ENCODE measurements around the gene CYP24A1. TPM values are rescaled to one million over a fixed set of nuclear protein-coding genes. Genes with fewer than 3 reads are reported as not detected.

Gene CYP24A1
- polyA plus RNA-seq, 1 donor (not counting 4 experiments of a cell fraction or from before 2014, with no cell fraction given): 18.2 TPM

DNA sequence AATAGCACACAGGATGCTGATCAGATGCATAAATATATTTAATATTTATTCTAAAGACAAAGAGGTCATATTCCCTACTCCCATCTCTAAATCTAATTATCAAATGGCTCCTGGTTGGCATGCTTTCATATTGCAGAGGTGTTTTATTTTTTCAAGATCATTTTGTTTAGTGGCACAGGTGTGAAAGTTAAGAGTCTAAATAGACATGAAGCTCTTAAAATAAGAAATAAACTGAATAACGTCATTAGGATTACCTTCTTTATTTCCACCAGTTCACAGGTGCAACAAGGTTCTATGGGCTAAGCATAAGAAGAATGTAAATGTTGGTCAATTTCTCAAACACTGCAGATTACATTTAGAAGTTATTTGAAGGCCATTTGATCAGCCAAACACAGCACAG, 7.1 kb upstream of the CYP24A1 start:
- no peak overlapping the region for H3K27ac ChIP-seq (ENCODE audit: control insufficient read depth, insufficient read depth, low read length)
- no peak overlapping the region for H3K9ac ChIP-seq (ENCODE audit: control insufficient read depth, extremely low read depth, insufficient read depth, low read length)
- peak; percentile 90 for FAIRE-seq
- H4K20me1 ChIP-seq (ENCODE audit: control insufficient read depth, extremely low read depth, insufficient read depth, low read length): no peaks in the 10 kb centered on the region
- no peak overlapping the region for H2AFZ ChIP-seq (ENCODE audit: control insufficient read depth, low read length)
- H3K79me2 ChIP-seq (ENCODE audit: control insufficient read depth, insufficient read depth, low read length): no peaks in the 10 kb centered on the region
- H3K4me2 ChIP-seq (ENCODE audit: control insufficient read depth, extremely low read depth, insufficient read depth, low read depth, low read length): no peak overlapping the region
- no peaks in the 10 kb centered on the region for H3K36me3 ChIP-seq (ENCODE audit: control insufficient read depth in 2 of 2, extremely low read depth in 1 of 2, insufficient read depth in 2 of 2, low read length in 2 of 2)
- H3K9me3 ChIP-seq (ENCODE audit: control insufficient read depth, low read depth, low read length): no peaks in the 10 kb centered on the region
- peaks cover 63% of the 10 kb centered on the region for H3K4me1 ChIP-seq (ENCODE audit: control insufficient read depth, extremely low read depth, insufficient read depth, low read length)
- no peaks in the 10 kb centered on the region for H3K27me3 ChIP-seq (ENCODE audit: control insufficient read depth, extremely low read depth, insufficient read depth, low read length)
- dilution Hi-C loops (cut with MboI; ENCODE audit: extremely low pct_ligation_motif_present, low sequenced_read_pairs): no loop called here
- TF ChIP-seq EZH2 (IDR thresholded peaks at IDR 0.05; ENCODE audit: low read length): no peak
- TF ChIP-seq, protein P1, sequence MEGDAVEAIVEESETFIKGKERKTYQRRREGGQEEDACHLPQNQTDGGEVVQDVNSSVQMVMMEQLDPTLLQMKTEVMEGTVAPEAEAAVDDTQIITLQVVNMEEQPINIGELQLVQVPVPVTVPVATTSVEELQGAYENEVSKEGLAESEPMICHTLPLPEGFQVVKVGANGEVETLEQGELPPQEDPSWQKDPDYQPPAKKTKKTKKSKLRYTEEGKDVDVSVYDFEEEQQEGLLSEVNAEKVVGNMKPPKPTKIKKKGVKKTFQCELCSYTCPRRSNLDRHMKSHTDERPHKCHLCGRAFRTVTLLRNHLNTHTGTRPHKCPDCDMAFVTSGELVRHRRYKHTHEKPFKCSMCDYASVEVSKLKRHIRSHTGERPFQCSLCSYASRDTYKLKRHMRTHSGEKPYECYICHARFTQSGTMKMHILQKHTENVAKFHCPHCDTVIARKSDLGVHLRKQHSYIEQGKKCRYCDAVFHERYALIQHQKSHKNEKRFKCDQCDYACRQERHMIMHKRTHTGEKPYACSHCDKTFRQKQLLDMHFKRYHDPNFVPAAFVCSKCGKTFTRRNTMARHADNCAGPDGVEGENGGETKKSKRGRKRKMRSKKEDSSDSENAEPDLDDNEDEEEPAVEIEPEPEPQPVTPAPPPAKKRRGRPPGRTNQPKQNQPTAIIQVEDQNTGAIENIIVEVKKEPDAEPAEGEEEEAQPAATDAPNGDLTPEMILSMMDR (optimal IDR thresholded peaks at IDR 0.05 in 1 of 3, IDR thresholded peaks at IDR 0.05 in 1 of 3, conservative IDR thresholded peaks at IDR 0.05 in 1 of 3; ENCODE audit: extremely low read depth in 1 of 3, insufficient read depth in 2 of 3, low read length in 3 of 3): no peak
- no peak overlapping the region for H3K4me3 ChIP-seq (ENCODE audit: control insufficient read depth in 2 of 3, extremely low read depth in 1 of 3, insufficient read depth in 2 of 3, low read depth in 1 of 3, low read length in 3 of 3)
- no peak for DNase-seq (ENCODE audit: low read depth, low spot score)
- no peaks in the 10 kb centered on the region for H3K9me1 ChIP-seq (ENCODE audit: control insufficient read depth, extremely low read depth, insufficient read depth, low read length)

DNA sequence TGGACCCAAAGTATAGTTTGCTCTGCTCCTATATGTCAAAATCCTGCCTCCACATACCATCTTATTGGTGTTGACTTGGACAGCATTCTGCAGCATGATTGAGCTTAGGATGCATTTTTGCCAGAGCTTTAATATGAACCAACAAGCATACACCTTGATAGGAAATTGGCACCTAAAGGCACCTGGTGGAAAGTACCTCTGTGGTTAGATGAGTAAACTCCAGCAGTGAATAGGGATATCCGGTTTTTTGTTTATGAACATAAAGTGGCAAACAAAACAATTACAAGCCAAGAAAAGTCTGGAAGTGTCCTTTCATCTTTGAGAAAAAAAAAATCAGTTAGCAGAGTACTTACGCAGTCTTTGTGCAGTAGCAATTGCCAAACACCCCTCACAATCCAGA, 6.2 kb upstream of the CYP24A1 start:
- H3K27me3 ChIP-seq (ENCODE audit: control insufficient read depth, extremely low read depth, insufficient read depth, low read length): no peaks in the 10 kb centered on the region
- peak; percentile 65 for DNase-seq (ENCODE audit: low read depth, low spot score)
- no peaks in the 10 kb centered on the region for H3K9me3 ChIP-seq (ENCODE audit: control insufficient read depth, low read depth, low read length)
- no peak overlapping the region for H2AFZ ChIP-seq (ENCODE audit: control insufficient read depth, low read length)
- FAIRE-seq: peak; percentile 94
- no peaks in the 10 kb centered on the region for H3K9me1 ChIP-seq (ENCODE audit: control insufficient read depth, extremely low read depth, insufficient read depth, low read length)
- no peak overlapping the region for H3K4me3 ChIP-seq (ENCODE audit: control insufficient read depth in 2 of 3, extremely low read depth in 1 of 3, insufficient read depth in 2 of 3, low read depth in 1 of 3, low read length in 3 of 3)
- dilution Hi-C loops (cut with MboI; ENCODE audit: extremely low pct_ligation_motif_present, low sequenced_read_pairs): no loop called here
- H3K4me2 ChIP-seq (ENCODE audit: control insufficient read depth, extremely low read depth, insufficient read depth, low read depth, low read length): peak overlapping the region; percentile 59
- H4K20me1 ChIP-seq (ENCODE audit: control insufficient read depth, extremely low read depth, insufficient read depth, low read length): no peaks in the 10 kb centered on the region
- no peak for TF ChIP-seq EZH2 (IDR thresholded peaks at IDR 0.05; ENCODE audit: low read length)
- TF ChIP-seq, protein P1 (optimal IDR thresholded peaks at IDR 0.05 in 1 of 3, IDR thresholded peaks at IDR 0.05 in 1 of 3, conservative IDR thresholded peaks at IDR 0.05 in 1 of 3; ENCODE audit: extremely low read depth in 1 of 3, insufficient read depth in 2 of 3, low read length in 3 of 3): no peak
- peak overlapping the region; percentile 80 for H3K27ac ChIP-seq (ENCODE audit: control insufficient read depth, insufficient read depth, low read length)
- no peaks in the 10 kb centered on the region for H3K36me3 ChIP-seq (ENCODE audit: control insufficient read depth in 2 of 2, extremely low read depth in 1 of 2, insufficient read depth in 2 of 2, low read length in 2 of 2)
- peak overlapping the region; percentile 23 for H3K9ac ChIP-seq (ENCODE audit: control insufficient read depth, extremely low read depth, insufficient read depth, low read length)
- H3K4me1 ChIP-seq (ENCODE audit: control insufficient read depth, extremely low read depth, insufficient read depth, low read length): peaks cover 62% of the 10 kb centered on the region
- no peaks in the 10 kb centered on the region for H3K79me2 ChIP-seq (ENCODE audit: control insufficient read depth, insufficient read depth, low read length)
